OCI-LY1 (cell line): ENCODE measurements around the gene CCNDBP1.

ENCODE experiments used
- H2AFZ ChIP-seq: fragments of 200-600 bp; sonication (generic), shearing (Covaris generic); 2 replicates; pipeline ENCODE4 v1.6.0; 2014; ENCODE audit warnings: antibody characterized with exemption, mild to moderate bottlenecking, low read length
- H3F3A ChIP-seq: fragments of 200-600 bp; sonication (generic), shearing (Covaris generic); 2 replicates; pipeline ENCODE4 v1.6.0; 2014; ENCODE audit warnings: mild to moderate bottlenecking, antibody characterized with exemption, low read length, moderate library complexity; ENCODE audit not compliant: insufficient read depth
- H3K27ac ChIP-seq: fragments of 200-600 bp; sonication (generic); 2 replicates; pipeline ENCODE4 v1.5.1; 2014; ENCODE audit warnings: low read length, mixed run types, mild to moderate bottlenecking, low read depth; ENCODE audit not compliant: poor library complexity, severe bottlenecking
- H3K27me3 ChIP-seq: fragments of 200-600 bp; sonication (generic); 2 replicates; pipeline ENCODE4 v1.6.0; 2014; ENCODE audit warnings: antibody characterized with exemption, mild to moderate bottlenecking, low read length, moderate library complexity; ENCODE audit not compliant: insufficient read depth
- H3K36me3 ChIP-seq: fragments of 200-600 bp; sonication (generic); 2 replicates; pipeline ENCODE4 v1.6.1; 2014; ENCODE audit warnings: mild to moderate bottlenecking, antibody characterized with exemption, low read length, moderate library complexity, mixed read lengths; ENCODE audit not compliant: insufficient read depth
- H3K4me1 ChIP-seq: fragments of 200-600 bp; sonication (generic); 2 replicates; pipeline ENCODE4 v1.5.1; 2014; ENCODE audit warnings: mild to moderate bottlenecking, low read length, moderate library complexity; ENCODE audit not compliant: insufficient read depth, severe bottlenecking
- H3K4me2 ChIP-seq: fragments of 200-600 bp; sonication (generic), shearing (Covaris generic); 2 replicates; pipeline ENCODE4 v1.6.1; 2014; ENCODE audit warnings: low read length
- H3K4me3 ChIP-seq: fragments of 200-600 bp; sonication (generic); 2 replicates; pipeline ENCODE4 v1.5.1; 2014; ENCODE audit warnings: low read length, low read depth, mild to moderate bottlenecking, mixed read lengths; ENCODE audit not compliant: poor library complexity, severe bottlenecking
- H3K79me2 ChIP-seq: fragments of 200-600 bp; shearing (Covaris generic); 2 replicates; pipeline ENCODE4 v1.6.1; 2016; ENCODE audit warnings: mixed run types, low read length, mixed read lengths; ENCODE audit not compliant: insufficient read depth
- H3K9ac ChIP-seq: fragments of 200-600 bp; sonication (generic), shearing (Covaris generic); 2 replicates; pipeline ENCODE4 v1.6.1; 2014; ENCODE audit warnings: mild to moderate bottlenecking, low read length, mixed read lengths
- H3K9me2 ChIP-seq: fragments of 200-600 bp; sonication (generic), shearing (Covaris generic); 2 replicates; pipeline ENCODE4 v1.6.1; 2014; ENCODE audit warnings: low read depth, mild to moderate bottlenecking, low read length, mixed read lengths
- H3K9me3 ChIP-seq: fragments of 200-600 bp; shearing (Covaris generic); 2 replicates; pipeline ENCODE4 v1.6.1; 2014; ENCODE audit warnings: low read length, mixed read lengths
- H4K20me1 ChIP-seq: fragments of 200-600 bp; sonication (generic), shearing (Covaris generic); 2 replicates; pipeline ENCODE4 v1.6.0; 2016; ENCODE audit warnings: mild to moderate bottlenecking, low read length; ENCODE audit not compliant: insufficient read depth
- EZH2 ChIP-seq: fragments of 200-600 bp; sonication (generic), shearing (Covaris generic); IDR thresholded peaks from 2 replicates; pipeline ENCODE4 v1.8.0; 2017; ENCODE audit warnings: borderline replicate concordance, mixed run types, mild to moderate bottlenecking, antibody characterized with exemption, low read length, moderate library complexity, mixed read lengths
- TF ChIP-seq, protein P1 (sequence below): fragments of 200-600 bp; sonication (generic), shearing (Covaris generic); IDR thresholded peaks from 2 replicates; pipeline ENCODE4 v1.5.1; 2017; ENCODE audit warnings: mild to moderate bottlenecking, antibody characterized with exemption, low read length, moderate library complexity, mixed read lengths

Gene CCNDBP1

DNA sequence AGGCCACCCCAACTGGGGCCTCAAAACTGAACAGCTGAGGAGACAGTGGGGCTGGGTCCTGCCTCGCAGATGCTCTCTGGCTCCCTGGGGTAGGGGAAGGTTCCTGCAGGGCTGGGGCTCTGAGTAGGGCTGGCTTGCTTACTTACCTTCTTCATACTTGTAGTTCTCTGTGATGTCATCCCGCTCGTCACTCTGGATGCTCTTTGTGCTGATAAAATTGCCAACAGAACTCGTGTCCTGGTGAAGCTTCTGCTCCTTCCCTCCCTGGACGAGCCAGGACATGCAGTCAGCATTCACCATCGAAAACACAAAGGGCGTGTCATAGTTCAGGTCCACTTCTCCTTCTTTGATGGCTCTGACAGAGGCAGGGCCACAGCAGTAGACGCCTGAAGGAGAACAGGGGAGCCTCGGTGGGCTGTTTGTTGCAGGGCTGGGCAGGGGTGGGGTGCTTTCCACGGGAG, 53.5 kb downstream of the CCNDBP1 start:
- H3K4me1 ChIP-seq: no peaks in the 10 kb centered on the region
- no peak overlapping the region for H3K9ac ChIP-seq
- no peaks in the 10 kb centered on the region; the same call in 1 of the 2 replicates for H3K27me3 ChIP-seq
- H3K9me2 ChIP-seq: no peaks in the 10 kb centered on the region
- H3K4me3 ChIP-seq: no peak overlapping the region
- H3K27ac ChIP-seq: no peak overlapping the region
- H3K36me3 ChIP-seq: no peaks in the 10 kb centered on the region
- H3K4me2 ChIP-seq: no peak overlapping the region
- H3K79me2 ChIP-seq: no peaks in the 10 kb centered on the region
- H3K9me3 ChIP-seq: no peaks in the 10 kb centered on the region
- H3F3A ChIP-seq: no peaks in the 10 kb centered on the region
- no peak for TF ChIP-seq EZH2
- TF ChIP-seq, protein P1, sequence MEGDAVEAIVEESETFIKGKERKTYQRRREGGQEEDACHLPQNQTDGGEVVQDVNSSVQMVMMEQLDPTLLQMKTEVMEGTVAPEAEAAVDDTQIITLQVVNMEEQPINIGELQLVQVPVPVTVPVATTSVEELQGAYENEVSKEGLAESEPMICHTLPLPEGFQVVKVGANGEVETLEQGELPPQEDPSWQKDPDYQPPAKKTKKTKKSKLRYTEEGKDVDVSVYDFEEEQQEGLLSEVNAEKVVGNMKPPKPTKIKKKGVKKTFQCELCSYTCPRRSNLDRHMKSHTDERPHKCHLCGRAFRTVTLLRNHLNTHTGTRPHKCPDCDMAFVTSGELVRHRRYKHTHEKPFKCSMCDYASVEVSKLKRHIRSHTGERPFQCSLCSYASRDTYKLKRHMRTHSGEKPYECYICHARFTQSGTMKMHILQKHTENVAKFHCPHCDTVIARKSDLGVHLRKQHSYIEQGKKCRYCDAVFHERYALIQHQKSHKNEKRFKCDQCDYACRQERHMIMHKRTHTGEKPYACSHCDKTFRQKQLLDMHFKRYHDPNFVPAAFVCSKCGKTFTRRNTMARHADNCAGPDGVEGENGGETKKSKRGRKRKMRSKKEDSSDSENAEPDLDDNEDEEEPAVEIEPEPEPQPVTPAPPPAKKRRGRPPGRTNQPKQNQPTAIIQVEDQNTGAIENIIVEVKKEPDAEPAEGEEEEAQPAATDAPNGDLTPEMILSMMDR: no peak
- H4K20me1 ChIP-seq: no peaks in the 10 kb centered on the region
- no peak overlapping the region for H2AFZ ChIP-seq

DNA sequence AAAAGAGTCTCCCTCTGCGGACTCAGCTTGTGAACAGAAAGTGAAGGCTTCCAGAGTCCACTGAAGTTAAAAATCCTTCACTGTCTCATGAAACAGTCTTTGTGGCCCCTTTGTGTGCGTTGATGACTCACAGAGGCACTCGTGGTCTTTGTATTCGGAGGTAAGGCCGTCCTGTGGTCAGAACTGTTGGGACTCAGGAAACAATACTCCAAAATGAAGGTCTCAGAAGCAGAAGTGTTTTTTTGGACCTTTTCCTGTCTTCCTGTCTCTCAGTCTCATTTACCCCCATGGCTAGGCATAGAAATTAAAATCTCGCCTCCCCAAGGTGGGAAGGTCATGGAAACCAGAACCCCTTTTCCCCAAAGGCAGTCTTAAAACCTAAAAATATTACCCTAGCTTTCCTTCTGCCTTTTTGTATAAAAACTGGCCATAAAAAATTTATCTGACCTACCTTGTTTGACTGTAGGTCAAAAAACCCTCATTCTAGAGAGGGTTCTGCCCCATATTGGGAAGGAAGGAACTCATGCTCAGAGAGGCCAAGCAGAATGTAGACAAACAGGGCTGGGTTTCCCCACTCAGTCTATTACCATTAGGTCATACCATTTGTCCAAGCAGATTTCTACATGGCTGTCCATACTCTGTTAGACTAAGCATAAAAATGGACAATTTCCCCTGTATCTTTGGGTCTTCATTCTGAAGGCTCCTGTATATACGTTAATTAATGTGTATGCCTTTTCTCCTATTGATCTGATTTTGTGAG, 54.7 kb downstream of the CCNDBP1 start:
- H3K4me2 ChIP-seq: no peak overlapping the region
- TF ChIP-seq, protein P1: no peak
- no peak for TF ChIP-seq EZH2

GRCh38 chr15:43241100-43241499, 55.9 kb downstream of the CCNDBP1 start:
- Histone ChIP-seq H3K36me3 (no peaks in the 10 kb centered on the region), H3F3A (no peaks in the 10 kb centered on the region), H2AFZ (no peak overlapping the region), H3K27ac (no peak overlapping the region), H3K9me2 (no peaks in the 10 kb centered on the region), H3K4me1 (no peaks in the 10 kb centered on the region), H4K20me1 (no peaks in the 10 kb centered on the region), H3K4me3 (no peak overlapping the region), H3K79me2 (no peaks in the 10 kb centered on the region), H3K9me3 (no peaks in the 10 kb centered on the region), H3K9ac (no peak overlapping the region), H3K4me2 (no peak overlapping the region), H3K27me3 (peaks cover 5% of the 10 kb centered on the region)
- TF ChIP-seq, protein P1: no peak
- no peak for TF ChIP-seq EZH2

More for the DNA sequence above, 54.7 kb downstream of the CCNDBP1 start:
- H3K9me3 ChIP-seq: no peaks in the 10 kb centered on the region
- no peaks in the 10 kb centered on the region for H3K79me2 ChIP-seq
- H4K20me1 ChIP-seq: no peaks in the 10 kb centered on the region
- no peaks in the 10 kb centered on the region for H3F3A ChIP-seq
- H3K9ac ChIP-seq: no peak overlapping the region
- no peaks in the 10 kb centered on the region for H3K36me3 ChIP-seq
- H3K27me3 ChIP-seq: no peaks in the 10 kb centered on the region; the same call in 1 of the 2 replicates
- H3K27ac ChIP-seq: no peak overlapping the region
- no peak overlapping the region for H3K4me3 ChIP-seq
- no peaks in the 10 kb centered on the region for H3K9me2 ChIP-seq
- no peaks in the 10 kb centered on the region for H3K4me1 ChIP-seq
- no peak overlapping the region for H2AFZ ChIP-seq
